ENCODE measurements around the gene CLDN5. TPM values are rescaled to one million over a fixed set of nuclear protein-coding genes. Genes with fewer than 3 reads are reported as not detected.

Gene CLDN5
- total and polyA plus RNA-seq, 2 of the 8 experiments (the other 6 are each of a cell fraction or from before 2014, with no cell fraction given): 1.2 to 1.6 TPM

- no peak for TF ChIP-seq MAFK (IDR thresholded peaks at IDR 0.05; ENCODE audit: low read depth, low read length)
- TF ChIP-seq TAF7 (optimal IDR thresholded peaks at IDR 0.05; ENCODE audit: borderline replicate concordance, low read depth, low read length): no peak
- no peak for TF ChIP-seq CHD2 (IDR thresholded peaks at IDR 0.05; ENCODE audit: low read length)
- no peak for TF ChIP-seq SP4 (IDR thresholded peaks at IDR 0.05; ENCODE audit: low read length)
- TF ChIP-seq KDM4A (IDR thresholded peaks at IDR 0.05; ENCODE audit: low read depth, low read length, severe bottlenecking): no peak
- TF ChIP-seq EP300 (IDR thresholded peaks at IDR 0.05; ENCODE audit: borderline replicate concordance in 1 of 2, low read depth in 2 of 2, low read length in 2 of 2): no peak
- TF ChIP-seq POLR2A (IDR thresholded peaks at IDR 0.05; ENCODE audit: control extremely low read depth in 1 of 2, low read depth in 2 of 2, low read length in 2 of 2): no peak
- TF ChIP-seq FOSL1 (IDR thresholded peaks at IDR 0.05; ENCODE audit: insufficient read depth, low read depth, low read length): no peak
- TF ChIP-seq CTBP2 (IDR thresholded peaks at IDR 0.05; ENCODE audit: borderline replicate concordance, insufficient read depth, insufficient read length, low read length): no peak
- no peak overlapping the region for H2AFZ ChIP-seq (ENCODE audit: low read length)
Observed at GRCh38 chr22:19559956-19560355, 35.7 kb upstream of the CLDN5 start.

More at GRCh38 chr22:19559956-19560355, 35.7 kb upstream of the CLDN5 start:
- POLR2A ChIA-PET (ENCODE audit: partially characterized antibody): interaction anchor here (1.2 to 1.6 kb wide), 2 partner anchors 22 to 58 kb away, joined by 3 read pairs; no protein-coding TSS in a partner anchor
- DNase-seq (ENCODE audit: low read depth in 1 of 2, low spot score in 2 of 2): no peak
- no peak overlapping the region for H4K5ac ChIP-seq (ENCODE audit: insufficient read length, low read depth, low read length)
- H2BK12ac ChIP-seq (ENCODE audit: low read depth, low read length): no peak overlapping the region
- no peaks in the 10 kb centered on the region for H3K36me3 ChIP-seq (ENCODE audit: control insufficient read depth in 2 of 4, insufficient read depth in 4 of 4, low read length in 3 of 4)
- H2BK5ac ChIP-seq (ENCODE audit: low read depth, low read length): no peak overlapping the region
- H3K18ac ChIP-seq (ENCODE audit: extremely low read depth, low read length): no peak overlapping the region
- no peaks in the 10 kb centered on the region for H3K9me3 ChIP-seq (ENCODE audit: insufficient read depth in 2 of 2, low read depth in 1 of 2, low read length in 1 of 2)
- H3K23me2 ChIP-seq (ENCODE audit: low read depth, low read length): no peaks in the 10 kb centered on the region
- 90% methylated on average over 2 of the region's 2 CpGs; no CpG with 5 or more reads in 1 of the 2 experiments for WGBS, 2 experiments (ENCODE audit: extremely low coverage in 1 of 2, insufficient coverage in 1 of 2, insufficient read length in 1 of 2, insufficient replicate concordance in 2 of 2, low coverage in 1 of 2, low lambda C conversion rate in 2 of 2, missing lambda C conversion rate in 1 of 2)
- peaks cover 0 to 4% (median under 1%) of the 10 kb centered on the region in 4 experiments; a peak in 6 of 7 replicates for H3K4me1 ChIP-seq (replicated peaks in 1 of 4; ENCODE audit: control insufficient read depth in 3 of 4, insufficient read depth in 4 of 4, low read length in 3 of 4)
- H4K8ac ChIP-seq (ENCODE audit: extremely low read depth, insufficient read depth, low read length): no peak overlapping the region
- no peak overlapping the region for H2BK15ac ChIP-seq (ENCODE audit: low read length)
- H3K23ac ChIP-seq (ENCODE audit: insufficient read length): no peak overlapping the region
- H3K79me2 ChIP-seq (ENCODE audit: control insufficient read depth in 1 of 2, insufficient read depth in 2 of 2, low read length in 2 of 2): no peaks in the 10 kb centered on the region
- H2BK20ac ChIP-seq (ENCODE audit: low read length): no peak overlapping the region
- CTCF ChIA-PET (ENCODE audit: partially characterized antibody): interaction anchor here (0.6 to 3.5 kb wide), 4 partner anchors 9 to 73 kb away, joined by 3 to 17 read pairs (median 8); no protein-coding TSS in a partner anchor
- FAIRE-seq: no peak
- no peak overlapping the region for H3K4me2 ChIP-seq (ENCODE audit: insufficient read depth in 1 of 2, low read depth in 2 of 2, low read length in 2 of 2)
- no peak overlapping the region for H3K27ac ChIP-seq (ENCODE audit: low read depth, low read length)
- H4K20me1 ChIP-seq (replicated peaks in 1 of 2; ENCODE audit: control insufficient read depth in 1 of 2, insufficient read depth in 2 of 2, low read length in 2 of 2): no peaks in the 10 kb centered on the region
- H4K91ac ChIP-seq (replicated peaks; ENCODE audit: insufficient read length, low read length): no peak overlapping the region
- H3K56ac ChIP-seq (replicated peaks; ENCODE audit: insufficient read length, low read depth, low read length): no peak overlapping the region
- no peak overlapping the region for H3K9ac ChIP-seq (replicated peaks in 1 of 4; ENCODE audit: extremely low read depth in 1 of 4, low read depth in 3 of 4, low read length in 3 of 4)
- no peak overlapping the region for H2AK5ac ChIP-seq (ENCODE audit: low read depth, low read length)
- H2BK120ac ChIP-seq (replicated peaks; ENCODE audit: low read depth, low read length): no peak overlapping the region
- H3K14ac ChIP-seq (ENCODE audit: insufficient read length): no peak overlapping the region
- H3K4me3 ChIP-seq (ENCODE audit: extremely low read depth in 1 of 4, insufficient read depth in 2 of 4, low read depth in 3 of 4, low read length in 4 of 4): no peak overlapping the region
- H3K79me1 ChIP-seq (ENCODE audit: low read depth, low read length): no peaks in the 10 kb centered on the region
- H3K4ac ChIP-seq (replicated peaks; ENCODE audit: insufficient read length, low read depth, low read length): no peak overlapping the region
- peaks cover 0 to 2% (median 0%) of the 10 kb centered on the region in 4 experiments; a peak in 1 of 7 replicates for H3K27me3 ChIP-seq (replicated peaks in 1 of 4; ENCODE audit: control insufficient read depth in 3 of 4, extremely low read depth in 1 of 4, insufficient read depth in 3 of 4, low read length in 3 of 4)

Measured in H1 (cell line).